GM18951 (cell line): Measurements from ENCODE around the gene FRMD4A.

Source experiments
- POLR2A ChIP-seq: IDR thresholded peaks from 4 replicates; pipeline ENCODE4 v1.6.1; 2011; ENCODE audit warnings: mild to moderate bottlenecking; ENCODE audit not compliant: insufficient read length, insufficient read depth; ENCODE audit errors: extremely low read depth
- in situ Hi-C: fragments of 300-500 bp; cut with MboI; formaldehyde crosslinking; loops from one replicate; pipeline ENCODE4 v1.12.0; 2022; ENCODE audit warnings: low sequenced_read_pairs, mixed read lengths, inconsistent platforms; ENCODE audit not compliant: unreplicated experiment

Gene FRMD4A

DNA sequence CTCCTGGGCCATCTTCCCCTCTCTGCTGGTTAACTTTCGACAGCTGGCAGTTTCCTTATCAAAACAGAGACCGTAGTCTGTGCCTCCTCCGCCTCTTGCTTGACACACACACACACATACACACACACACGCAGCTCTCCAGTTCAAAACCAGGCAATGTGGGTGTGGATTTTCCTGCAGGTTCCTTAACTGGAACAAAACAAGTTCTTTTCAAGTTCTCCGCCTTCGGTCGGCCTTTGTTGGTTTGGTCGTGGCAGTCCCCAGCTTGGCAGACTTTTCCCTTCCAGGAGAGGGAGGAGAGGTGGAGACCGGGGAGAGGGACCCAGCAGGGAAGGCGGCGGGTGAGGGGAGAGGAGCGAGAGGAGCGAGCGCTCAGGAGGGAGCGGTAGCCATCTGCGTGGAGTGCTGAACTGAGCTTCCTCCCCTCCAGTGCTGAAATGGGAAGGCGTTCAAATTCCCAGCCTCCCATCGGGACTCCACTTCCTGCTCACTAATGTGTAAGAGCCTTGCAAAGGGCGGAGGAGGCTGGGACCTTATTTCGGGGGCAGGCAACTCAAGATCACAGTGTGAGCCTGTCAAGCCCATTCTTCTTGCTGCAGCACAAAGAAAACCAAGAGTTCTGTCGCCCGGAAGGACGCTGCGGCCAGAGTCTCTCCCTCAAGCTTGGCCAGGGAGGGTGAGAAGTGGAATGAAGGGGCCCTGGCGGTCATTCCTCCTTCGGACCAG, 623.4 kb downstream of the FRMD4A start:
- in situ Hi-C loops, result loop anchor here (10.0 kb wide), 1 partner anchor 67 kb away; no protein-coding TSS in a partner anchor
- peak; percentile 34 for TF ChIP-seq POLR2A

- no peak for TF ChIP-seq POLR2A
- in situ Hi-C loops, result loop anchor here (10.0 kb wide), 1 partner anchor 68 kb away; no protein-coding TSS in a partner anchor
Observed at GRCh38 chr10:13706604-13707003, 624.1 kb downstream of the FRMD4A start.

DNA sequence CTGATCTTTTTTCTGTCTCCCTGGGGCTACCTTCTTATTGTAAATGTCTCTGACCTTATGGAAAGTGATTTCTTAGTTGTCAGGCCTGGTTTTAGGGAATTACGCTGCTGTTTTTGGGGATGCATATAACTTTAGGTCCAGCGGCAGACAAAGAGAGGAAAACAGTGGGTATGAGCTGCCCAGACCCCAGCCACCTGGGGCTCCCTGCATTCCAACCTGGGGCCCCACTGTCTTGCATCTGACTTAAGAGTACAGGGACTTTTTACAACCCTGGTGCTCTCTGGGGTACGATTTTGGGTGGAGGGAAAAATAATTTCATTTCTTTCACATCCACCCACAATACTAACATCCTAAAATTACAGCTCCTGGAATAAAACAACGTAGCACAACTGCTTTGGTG, 624.5 kb downstream of the FRMD4A start:
- no peak for TF ChIP-seq POLR2A
- in situ Hi-C loops, result loop anchor here (10.0 kb wide), 1 partner anchor 69 kb away; no protein-coding TSS in a partner anchor

- in situ Hi-C loops, result loop anchor here (10.0 kb wide), 1 partner anchor 69 kb away; no protein-coding TSS in a partner anchor
- TF ChIP-seq POLR2A, result no peak
Observed at GRCh38 chr10:13705526-13706174, 625.1 kb downstream of the FRMD4A start.

DNA sequence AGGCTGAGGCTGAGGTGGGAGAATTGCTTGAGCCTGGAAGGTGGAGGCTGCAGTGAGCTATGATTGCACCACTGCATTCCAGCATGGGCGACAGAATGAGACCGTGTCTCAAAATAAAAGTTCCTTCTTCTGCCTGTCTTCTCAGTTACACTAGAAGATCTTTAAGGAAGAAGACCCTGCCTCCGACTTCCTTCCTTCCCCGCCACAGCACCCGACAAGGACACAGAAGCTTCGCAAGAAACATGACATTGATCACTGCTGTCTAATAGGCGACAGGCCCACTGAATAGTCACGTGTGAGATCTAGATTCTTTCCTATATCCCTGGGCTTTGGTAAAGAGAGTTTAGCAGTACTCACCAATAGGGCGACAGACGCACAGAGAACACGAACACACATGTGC, 625.8 kb downstream of the FRMD4A start:
- in situ Hi-C loops, result loop anchor here (10.0 kb wide), 1 partner anchor 70 kb away; no protein-coding TSS in a partner anchor
- no peak for TF ChIP-seq POLR2A

DNA sequence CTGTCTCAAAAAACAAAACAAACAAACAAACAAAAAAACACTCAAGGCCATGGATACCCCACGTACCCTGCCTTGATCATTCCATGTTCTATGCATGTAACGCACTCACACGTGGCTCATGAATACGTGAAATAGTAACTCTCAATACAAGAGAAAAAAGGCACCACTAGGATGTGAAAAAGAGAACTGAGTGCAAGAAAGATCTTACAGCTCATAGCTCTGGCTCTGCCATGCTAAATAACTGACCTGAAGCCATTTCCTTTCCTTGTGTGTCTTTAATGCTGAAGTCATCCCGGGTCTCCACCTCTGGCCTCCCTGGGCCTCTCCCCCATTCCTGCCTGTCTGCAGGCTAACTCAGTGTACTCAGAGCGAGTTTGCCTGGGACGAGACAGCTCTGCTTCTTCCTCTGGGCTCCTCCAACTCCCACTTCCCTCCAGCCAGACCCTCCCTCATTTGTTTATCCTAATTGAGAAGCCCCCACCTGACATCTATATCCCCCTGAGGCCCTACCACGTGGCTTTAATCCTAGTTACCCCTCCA, 626.7 kb downstream of the FRMD4A start:
- TF ChIP-seq POLR2A, result peak; percentile 36
- in situ Hi-C loops, result loop anchor here (10.0 kb wide), 1 partner anchor 71 kb away; no protein-coding TSS in a partner anchor

GRCh38 chr10:13703101-13703818, 627.5 kb downstream of the FRMD4A start:
- in situ Hi-C loops, result loop anchor here (10.0 kb wide), 1 partner anchor 72 kb away; no protein-coding TSS in a partner anchor

GRCh38 chr10:13701157-13701919, 629.4 kb downstream of the FRMD4A start:
- no peak for TF ChIP-seq POLR2A
- in situ Hi-C loops, result loop anchor here (10.0 kb wide), 1 partner anchor 73 kb away; no protein-coding TSS in a partner anchor

More at GRCh38 chr10:13703101-13703818, 627.5 kb downstream of the FRMD4A start:
- no peak for TF ChIP-seq POLR2A

DNA sequence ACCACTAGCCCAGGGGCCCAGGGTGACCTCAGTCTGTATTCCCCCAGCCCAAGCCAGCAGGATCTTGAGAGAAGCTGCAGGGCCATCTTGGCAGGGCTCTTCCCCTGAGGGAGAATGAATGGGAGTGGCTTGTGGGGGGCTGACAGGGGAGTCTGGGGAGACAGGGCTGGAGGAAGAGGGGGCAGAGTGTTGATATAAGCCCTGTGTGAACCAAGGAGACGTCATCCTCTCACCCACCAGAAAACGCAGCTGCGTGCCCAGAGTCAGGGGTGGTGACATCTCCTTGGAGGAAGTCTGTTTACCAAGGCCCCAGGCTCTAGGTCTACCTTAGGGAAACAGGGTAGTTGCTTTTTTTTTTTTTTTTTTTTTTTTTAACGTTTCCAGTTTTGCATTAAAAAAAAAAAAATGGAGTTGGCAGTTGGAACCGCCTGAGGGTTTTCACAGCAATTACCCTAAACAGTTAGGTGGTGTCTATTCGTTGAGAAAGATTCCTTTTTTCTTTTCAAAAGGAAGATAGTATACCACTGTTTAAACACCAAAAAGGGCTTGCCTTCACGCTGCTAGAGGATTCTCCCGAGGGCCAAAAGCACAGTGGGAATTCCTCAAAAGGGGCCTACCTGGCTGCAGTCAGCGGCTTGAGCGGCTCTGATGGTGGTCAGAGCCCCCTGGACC, 630.1 kb downstream of the FRMD4A start:
- in situ Hi-C loops, result loop anchor here (10.0 kb wide), 1 partner anchor 74 kb away; no protein-coding TSS in a partner anchor
- TF ChIP-seq POLR2A, result no peak

- TF ChIP-seq POLR2A, result no peak
- in situ Hi-C loops, result no loop called here
Observed at GRCh38 chr10:13699216-13699615, 631.5 kb downstream of the FRMD4A start.

GRCh38 chr10:13698217-13698616, 632.5 kb downstream of the FRMD4A start:
- in situ Hi-C loops, result no loop called here
- no peak for TF ChIP-seq POLR2A

GRCh38 chr10:13696071-13696470, 634.7 kb downstream of the FRMD4A start:
- in situ Hi-C loops, result no loop called here

More at GRCh38 chr10:13696071-13696470, 634.7 kb downstream of the FRMD4A start:
- no peak for TF ChIP-seq POLR2A
